ENCODE measurements around the gene NEDD9.

GRCh38 chr6:11136809-11137208, 95.7 kb downstream of the NEDD9 start:
- TF ChIP-seq, protein P1, sequence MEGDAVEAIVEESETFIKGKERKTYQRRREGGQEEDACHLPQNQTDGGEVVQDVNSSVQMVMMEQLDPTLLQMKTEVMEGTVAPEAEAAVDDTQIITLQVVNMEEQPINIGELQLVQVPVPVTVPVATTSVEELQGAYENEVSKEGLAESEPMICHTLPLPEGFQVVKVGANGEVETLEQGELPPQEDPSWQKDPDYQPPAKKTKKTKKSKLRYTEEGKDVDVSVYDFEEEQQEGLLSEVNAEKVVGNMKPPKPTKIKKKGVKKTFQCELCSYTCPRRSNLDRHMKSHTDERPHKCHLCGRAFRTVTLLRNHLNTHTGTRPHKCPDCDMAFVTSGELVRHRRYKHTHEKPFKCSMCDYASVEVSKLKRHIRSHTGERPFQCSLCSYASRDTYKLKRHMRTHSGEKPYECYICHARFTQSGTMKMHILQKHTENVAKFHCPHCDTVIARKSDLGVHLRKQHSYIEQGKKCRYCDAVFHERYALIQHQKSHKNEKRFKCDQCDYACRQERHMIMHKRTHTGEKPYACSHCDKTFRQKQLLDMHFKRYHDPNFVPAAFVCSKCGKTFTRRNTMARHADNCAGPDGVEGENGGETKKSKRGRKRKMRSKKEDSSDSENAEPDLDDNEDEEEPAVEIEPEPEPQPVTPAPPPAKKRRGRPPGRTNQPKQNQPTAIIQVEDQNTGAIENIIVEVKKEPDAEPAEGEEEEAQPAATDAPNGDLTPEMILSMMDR (IDR thresholded peaks at IDR 0.05; ENCODE audit: insufficient read depth, low read length), result no peak
- TF ChIP-seq POLR2AphosphoS5 (IDR thresholded peaks at IDR 0.05; ENCODE audit: low read depth), result no peak
- TF ChIP-seq REST (IDR thresholded peaks at IDR 0.05; ENCODE audit: insufficient replicate concordance, low read depth), result no peak
- no peak for TF ChIP-seq SPI1 (IDR thresholded peaks at IDR 0.05; ENCODE audit: borderline replicate concordance, low read depth)
- no peak for TF ChIP-seq GABPA (IDR thresholded peaks at IDR 0.05; ENCODE audit: low read depth)

Data from HL-60 (cell line).